HG02623 (cell line): ENCODE measurements around the gene CFAP65.

Experiments used
- ATAC-seq: cut with Tn5 transposase; IDR thresholded peaks from one replicate; pipeline ENCODE4 v1.9.1; 2021; ENCODE audit warnings: moderate library complexity; ENCODE audit not compliant: unreplicated experiment

The CFAP65 gene

DNA sequence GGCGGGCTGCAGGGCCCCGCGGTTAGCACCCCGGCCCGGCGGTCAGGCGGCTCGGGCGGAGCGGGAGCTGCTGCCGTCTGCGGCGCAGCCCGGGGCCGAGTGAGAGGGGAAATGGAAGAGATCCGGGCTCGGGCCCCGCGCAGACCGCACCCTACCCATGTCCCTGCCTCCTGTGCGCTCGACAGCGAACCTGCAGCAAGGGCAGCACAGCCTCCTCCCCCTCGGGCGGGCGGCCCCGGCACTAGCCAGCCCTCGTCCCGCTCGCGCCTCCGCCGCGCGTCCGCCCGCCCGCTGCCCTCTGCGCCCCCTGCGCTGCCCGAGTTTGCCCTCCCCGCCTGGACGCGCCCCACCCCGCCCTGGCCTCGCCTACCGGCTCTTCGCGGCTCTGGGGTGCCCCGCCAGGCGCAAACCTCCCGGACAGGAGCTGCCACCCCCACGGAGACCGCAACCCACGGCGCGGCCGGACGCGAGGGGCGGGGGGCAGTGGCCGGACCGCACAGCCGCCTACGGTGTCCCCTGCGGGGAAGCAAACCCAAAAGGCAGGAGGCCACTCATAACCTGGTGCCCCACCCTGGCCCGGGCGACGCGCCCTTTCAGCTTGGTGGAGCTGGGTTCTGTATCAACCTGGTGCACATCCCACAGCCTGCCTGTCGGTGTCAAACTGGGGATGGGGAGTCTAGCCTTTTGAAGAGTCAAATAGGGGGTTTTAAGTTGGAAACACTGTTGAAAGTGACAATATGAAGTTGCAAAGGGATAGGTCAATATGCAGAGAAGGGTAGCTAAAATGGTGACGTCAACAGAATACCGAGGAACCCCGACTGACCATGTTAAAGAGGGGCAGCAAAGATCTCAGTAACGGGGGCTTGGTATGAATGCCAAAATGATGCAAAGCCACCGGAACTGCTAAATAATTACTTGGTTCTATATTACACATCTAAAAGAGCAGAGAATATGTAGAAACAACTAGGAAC lies 19.8 kb upstream of the CFAP65 start, which contains the start of gene IHH:
Gene IHH, minus strand, starts transcription at position 101 of the 971 bp plus-strand sequence. CDS start 454 bp downstream, outside the sequence.
- no peak for ATAC-seq

DNA sequence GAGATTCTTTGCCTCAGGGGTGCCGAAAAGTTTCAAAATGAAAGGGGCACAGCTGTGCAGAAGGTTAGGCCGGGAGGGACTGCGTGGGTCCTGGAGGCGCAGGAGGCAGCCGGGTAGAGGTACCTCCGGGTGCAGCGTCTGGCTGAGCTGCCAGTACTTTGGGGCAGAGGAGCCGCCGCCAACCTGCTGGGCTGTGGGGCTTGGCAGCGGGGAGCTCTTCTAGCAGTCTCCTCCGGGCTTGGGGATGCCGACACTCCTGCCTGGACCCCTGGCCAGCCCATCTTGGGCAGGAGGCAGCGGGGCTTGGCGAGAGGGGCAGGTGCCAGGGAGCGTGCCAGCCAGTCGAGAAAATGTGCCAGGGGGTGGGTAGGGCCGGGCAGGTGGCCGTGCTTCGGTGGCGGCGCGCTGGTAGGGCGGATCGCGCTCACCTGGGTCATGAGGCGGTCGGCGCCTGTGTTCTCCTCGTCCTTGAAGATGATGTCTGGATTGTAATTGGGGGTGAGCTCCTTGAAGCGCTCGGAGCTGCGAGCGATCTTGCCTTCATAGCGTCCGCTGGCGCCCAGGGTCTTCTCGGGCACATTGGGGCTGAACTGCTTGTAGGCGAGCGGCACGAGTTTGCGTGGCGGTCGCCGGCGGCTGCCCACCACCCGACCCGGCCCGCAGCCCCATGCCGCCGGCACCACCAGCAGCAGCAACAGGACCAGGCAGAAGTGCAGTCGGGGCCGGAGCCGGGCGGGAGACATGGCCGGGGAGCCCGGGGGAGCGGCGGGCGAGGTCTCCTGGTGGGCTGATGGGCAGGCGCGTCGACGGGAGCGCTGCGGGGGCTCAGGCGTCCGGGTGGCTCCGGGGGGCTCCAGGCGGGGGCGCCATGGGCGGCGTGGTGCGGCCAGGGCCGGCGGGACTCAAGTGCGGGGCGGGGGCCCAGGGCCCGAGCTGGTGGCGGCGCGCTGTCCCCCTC lies 18.7 kb upstream of the CFAP65 start:
- ATAC-seq, result no peak

DNA sequence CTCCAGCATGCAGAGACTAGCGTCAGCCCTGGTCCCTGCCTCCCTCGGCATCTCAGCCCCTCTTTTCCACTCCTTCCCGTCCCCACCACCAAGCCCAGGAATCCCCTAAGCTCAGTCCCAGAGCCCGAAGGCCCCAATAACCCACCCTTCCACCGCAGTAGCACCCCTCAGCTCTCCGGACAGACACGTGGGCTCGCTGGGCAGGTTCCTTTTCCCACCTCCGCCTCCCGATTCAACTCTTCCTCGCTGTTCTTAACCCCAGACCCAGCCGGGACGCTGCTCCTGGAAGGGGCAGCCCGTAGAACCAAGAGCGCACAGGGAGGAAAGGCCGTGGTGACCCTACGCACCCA lies 18.0 kb upstream of the CFAP65 start:
- ATAC-seq, result no peak

DNA sequence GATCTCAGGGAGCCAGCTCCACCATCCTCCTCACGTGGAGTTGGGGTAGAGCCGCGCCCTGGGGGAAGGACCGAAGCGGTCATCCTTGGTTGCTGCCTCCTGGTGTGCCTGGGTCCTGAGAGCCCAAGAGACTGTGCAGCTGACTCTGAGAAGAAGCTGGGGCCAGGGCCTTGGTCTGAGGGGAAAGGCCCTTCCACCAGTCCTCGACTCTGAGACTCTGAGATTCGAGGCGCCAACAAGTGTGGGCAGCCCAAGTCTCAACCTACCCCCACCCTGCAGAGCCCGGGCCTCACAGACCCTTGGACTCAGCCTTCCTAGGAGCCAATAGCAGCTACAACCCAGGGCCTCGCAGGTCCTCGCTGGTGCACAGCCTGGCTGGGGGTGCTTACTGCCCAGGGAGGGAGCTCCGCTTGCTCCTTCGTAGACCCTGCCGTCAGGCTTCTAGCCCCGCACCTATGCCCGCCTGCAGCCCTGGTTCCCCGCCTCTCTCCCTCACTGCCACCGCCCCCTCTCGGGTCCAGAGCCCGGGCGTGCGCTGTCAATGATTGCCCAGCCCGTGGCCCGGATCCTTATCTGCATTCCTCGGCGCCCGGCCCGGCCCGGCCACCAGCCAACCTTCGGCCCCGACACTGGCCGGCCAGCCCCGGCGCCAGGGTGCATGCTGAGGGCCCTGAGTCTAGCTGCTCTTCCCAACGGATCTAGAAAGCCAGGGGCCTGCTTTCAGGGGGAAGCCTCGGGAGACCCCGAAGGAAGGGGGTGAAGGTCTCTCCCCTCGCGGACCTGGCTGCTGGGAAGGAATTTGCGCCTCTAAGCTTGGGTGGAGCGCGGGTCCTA lies 17.4 kb upstream of the CFAP65 start:
- ATAC-seq, result no peak

DNA sequence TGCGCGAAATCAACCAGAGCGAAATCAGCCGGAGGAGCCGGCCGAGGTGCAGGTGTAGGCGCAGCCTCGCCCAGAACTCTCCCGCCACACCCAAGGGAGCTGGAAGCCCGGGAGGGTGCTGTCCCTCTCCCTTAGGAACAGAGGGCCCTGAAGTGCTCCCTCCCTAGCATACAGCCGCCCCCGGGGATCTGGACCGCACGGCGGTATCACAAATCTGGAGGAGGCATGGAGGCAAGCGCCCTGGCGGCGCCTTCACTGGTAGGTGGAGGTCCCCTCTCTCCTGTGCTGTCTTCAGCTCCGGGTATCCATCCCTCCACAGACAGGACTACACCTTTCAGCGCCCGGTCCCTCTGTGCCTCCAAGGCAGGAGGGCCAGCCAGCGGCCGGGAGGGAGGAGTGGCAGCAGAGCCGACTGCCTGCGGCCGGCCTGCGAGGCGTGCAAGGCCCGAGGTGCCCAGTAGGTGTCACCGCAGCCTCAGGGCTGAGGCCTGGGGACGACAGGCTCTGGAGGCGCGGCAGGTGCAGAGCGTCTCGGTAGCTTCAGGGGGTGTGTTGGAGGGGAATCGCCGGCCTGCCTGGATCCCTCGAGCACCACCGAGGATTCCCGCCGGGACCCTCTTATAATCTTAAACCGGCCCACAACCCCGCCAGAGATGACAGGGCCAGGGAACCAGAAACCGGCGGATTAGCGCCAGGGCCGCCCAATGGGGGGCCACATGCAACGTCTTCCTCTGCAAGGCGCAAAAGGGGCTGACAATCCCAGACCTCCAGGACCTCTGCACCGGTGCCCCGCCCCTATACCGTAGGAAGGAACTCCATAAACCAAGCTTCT lies 16.6 kb upstream of the CFAP65 start:
- ATAC-seq, result no peak

DNA sequence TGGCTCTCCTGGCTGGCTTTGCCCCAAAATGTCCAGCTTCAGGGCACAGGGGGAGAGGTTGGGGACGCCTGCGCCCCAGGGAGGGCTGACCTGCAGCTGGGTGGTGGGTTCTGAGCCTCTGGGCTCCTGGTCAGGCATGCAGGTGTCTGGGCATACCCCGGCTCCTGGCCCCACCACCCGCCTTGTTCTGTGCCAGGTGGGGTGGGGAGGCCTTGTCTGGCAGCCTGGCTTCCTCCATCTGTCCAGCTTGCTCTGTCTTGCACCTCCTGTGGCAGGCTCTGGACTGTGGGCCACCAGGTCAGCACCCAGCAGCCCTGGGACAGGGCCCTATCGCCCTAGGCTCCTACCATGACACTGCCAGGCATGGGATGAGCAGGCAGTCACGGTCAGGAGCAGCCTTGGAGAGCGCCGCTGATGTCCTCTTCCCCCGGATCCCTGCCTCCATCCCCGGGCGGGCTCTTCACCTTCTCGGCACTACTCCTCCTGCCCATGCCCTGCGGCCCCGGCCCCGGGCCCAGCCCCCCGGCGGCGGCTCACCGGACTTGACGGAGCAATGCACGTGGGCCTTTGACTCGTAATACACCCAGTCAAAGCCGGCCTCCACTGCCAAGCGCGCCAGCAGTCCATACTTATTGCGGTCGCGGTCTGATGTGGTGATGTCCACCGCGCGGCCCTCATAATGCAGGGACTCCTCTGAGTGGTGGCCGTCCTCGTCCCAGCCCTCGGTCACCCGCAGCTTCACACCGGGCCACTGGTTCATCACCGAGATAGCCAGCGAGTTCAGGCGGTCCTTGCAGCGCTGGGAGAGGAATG lies 15.8 kb upstream of the CFAP65 start:
- ATAC-seq, result no peak

DNA sequence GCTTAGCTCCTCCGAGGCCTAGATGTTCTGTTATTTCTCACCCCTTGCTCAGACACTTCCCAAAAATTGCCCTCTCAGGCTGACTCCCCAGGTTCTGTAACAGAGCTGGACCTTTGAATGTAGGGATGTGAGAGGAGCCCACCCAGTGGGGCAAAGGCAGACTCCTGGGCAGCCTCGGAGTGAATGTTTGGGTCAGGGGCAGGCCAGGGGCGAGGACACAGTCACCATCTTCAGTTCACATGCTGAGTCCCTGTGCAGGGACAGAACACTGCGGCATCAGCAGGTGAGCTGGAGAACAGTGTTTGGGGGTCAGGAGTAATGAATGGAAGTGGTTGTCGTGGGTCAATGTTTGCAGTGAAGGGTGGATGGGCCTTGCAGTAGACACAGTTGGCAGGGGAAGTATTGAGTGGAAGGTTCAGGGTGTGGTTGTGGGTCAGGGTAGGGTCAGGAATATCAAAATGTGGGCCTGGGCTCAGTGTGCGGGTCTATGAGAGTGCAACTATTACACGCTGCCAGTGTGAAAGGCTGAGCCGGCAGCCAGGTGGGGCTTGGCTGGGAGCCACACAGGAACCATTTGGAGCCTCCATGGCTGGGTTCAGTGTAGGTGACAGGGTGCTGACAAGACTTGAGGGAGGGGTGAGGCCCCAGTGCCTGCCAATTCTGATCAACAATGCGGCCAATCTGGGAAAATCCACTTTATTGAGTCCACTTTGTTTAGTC lies 15.0 kb upstream of the CFAP65 start:
- no peak for ATAC-seq

DNA sequence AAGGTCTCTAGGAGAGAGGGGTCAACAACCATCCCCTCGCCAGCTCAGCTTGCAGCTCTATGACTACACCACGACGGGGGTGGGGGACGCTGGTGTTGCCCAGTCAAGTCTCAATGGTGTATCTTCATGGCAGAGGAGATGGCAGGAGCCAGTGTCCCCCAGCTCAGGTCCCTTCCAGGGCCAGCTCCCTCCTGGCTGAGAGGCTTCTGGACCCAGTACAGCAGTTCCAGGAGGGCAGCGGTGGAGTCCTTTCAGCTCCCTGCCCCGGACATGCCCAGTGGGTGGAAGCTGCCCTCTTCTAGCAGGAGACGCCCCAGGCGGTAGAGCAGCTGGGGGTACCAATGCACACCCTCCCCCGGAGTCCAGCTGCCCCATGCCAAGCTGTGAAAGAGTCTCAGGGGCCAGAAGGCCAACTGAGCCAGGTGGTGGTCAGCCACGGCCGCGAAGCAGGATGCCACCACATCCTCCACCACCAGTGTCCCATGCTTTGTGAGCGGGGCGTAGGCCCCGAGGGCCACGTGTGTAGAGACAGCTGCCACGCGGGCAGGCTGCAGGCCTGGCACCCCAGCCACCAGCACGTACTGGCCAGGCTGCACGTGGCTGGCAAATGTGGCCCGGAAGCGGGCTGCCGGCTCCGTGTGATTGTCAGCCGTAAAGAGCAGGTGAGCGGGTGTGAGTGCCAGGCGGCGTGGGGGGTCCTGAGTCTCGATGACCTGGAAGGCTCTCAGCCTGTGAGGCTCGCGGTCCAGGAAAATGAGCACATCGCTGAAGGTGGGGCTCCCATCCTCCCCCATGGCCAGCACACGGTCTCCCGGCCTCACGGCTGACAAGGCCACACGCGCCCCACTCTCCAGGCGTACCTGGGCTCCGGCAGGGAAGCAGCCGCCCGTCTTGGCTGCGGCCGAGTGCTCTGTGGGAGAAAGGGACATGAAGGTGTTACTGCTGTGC lies 13.9 kb upstream of the CFAP65 start:
- no peak for ATAC-seq

DNA sequence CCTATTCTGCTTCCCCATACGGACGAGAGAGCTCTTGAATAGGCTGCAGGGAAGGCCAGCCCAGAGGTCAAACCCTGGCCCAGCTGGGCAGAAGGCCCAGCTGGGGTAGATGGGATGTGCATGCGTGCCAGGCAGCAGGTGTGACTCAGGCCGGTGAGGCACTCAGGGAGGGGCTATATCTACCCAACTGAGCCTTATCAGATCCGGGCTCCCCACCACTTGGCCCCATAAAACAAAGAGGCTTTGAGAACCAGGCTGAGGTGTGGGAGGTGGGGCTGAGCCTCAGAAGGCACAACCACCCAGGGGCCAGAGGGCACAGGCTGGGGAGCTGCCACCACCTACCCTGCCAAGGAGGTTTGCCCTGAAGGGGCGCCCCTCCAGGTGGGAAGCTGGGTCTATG lies 8.0 kb upstream of the CFAP65 start:
- ATAC-seq, result no peak

DNA sequence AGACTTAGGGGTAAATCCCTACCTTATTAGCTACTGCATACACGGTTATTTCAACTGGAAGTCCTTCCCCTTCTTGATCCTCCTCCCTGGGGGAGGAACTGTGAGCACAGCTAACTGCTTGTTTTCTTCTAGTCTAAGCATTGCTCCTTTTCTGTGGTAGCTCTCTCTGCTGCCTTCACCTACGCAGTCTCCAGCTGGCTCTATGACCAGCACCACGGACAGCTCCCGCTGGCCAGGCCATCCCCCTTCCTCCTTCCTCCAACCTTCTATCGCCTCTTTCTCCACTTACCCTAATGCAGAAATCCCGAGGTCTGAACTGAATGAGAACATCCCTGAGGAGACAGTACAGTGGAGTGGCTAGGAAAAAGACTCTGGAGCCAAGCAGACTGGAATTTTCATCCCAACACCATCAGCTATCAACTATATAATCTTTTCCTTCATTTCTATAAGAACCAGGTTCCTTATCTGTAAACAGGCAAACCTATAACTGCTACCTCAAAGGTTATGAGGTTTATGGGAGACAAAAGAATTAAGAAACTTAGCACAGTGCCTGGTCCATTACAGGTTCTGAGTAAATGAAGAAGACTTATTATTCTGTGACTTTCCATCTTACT lies 4.7 kb upstream of the CFAP65 start:
- ATAC-seq, result no peak

DNA sequence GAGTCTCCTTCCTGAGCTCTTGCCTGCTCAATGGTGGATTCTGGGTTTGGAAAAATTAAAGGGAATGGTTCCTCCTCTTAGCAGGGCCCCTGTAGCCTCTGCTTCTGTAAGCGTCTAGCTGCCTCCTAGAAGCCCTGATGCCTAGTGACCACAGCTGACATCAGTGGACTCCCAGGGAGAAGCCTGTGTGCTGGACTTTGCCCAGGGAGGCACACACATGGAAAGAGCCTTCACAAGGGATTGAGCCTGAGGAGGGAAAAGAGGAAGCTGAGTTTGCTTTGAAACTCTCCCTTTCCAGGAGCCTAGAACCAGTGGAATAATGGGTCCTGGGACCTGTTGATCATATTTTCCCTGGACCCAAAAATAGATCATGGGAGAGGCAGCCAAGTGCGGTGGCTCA lies 1.4 kb upstream of the CFAP65 start:
- ATAC-seq, result no peak

DNA sequence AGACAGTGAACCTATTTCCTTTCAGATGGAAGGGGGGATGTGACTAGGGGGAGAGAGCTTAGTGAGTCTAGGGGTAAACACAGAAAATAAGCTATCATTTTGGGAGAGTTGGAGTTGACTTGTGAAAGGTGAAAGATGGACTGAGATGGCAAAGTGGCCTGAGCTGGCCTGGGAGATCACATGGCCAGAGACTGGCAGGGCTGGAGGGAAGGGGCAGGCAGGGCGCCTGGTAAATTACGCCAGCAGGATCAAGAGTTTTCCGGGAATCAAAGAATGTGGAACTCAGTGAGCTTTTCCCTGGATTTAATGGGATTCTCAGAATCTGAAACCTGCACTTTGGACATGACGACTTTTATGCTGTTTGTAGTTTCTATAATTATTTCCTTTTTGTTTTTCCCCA lies 841 bp upstream of the CFAP65 start:
- ATAC-seq, result no peak

DNA sequence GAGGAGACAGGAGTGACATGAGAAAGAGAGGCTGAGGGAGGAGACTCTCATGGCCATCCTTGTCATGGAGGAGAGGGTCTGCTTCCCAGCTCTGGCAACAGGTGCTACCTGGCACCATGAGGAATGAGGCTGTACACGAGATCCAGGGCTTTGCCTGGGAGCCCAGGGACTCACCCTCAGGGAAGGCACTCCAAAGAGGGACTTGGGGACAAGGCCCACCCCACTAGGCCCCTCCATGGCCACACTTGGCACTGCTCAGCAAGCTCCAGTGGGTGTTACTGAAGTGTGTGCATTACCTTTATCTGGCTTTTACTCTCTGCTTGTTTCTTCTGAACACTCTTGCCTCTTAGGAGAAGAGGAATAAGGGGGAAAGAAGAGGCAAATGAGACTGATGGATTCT lies 2.7 kb downstream of the CFAP65 start:
- no peak for ATAC-seq

DNA sequence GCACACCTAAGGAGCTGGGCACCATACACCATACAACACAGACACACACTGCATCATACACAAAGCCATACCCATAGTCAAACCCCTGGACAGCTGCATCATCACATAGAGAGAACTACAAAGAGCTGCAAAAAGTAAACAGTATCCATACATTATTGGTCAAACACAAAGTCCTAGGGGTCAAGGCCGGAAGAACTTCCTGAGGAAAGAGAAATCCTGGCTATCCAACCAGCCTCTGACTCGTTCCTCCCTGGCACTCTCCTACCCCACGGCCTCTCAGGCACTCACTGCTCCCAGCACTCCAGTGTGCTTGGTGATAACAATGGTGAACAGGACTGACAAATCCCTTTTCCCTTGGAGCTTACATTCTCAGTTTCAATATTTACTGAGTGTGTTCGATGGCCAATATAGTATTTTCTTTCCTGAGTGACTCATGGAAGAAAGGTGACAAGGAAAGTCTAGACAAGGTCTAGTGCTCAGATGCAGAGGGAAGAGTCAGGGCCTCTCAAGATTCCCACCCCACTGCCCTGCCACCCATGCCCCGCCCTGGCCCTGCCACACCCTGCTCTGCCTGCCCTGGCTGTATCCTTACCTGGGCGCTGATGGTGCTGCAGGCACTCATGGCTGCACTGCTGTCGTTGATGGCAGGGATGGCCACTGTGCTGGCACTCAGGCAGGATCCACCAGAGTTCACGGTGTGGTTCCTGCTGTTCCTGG lies 3.4 kb downstream of the CFAP65 start:
- no peak for ATAC-seq

DNA sequence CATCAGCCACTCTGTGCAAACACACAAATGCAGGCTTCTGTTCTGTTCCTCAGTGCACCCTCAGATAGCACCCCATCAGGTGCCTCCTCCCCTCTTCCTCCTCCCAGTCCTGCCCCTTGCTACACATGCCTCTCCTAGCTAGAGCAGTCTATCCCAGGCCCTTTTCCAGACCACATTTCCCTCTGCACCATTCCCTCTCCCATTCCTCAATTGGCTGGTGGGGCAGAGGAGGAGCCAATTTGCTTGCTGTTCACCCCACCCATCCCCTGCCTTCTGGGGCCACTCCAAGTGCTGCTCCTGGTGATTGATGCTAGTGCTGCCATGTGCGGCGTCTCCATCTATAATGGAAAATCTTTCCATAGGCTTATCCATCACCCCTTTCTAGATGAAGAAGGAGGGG lies 5.4 kb downstream of the CFAP65 start:
- no peak for ATAC-seq

DNA sequence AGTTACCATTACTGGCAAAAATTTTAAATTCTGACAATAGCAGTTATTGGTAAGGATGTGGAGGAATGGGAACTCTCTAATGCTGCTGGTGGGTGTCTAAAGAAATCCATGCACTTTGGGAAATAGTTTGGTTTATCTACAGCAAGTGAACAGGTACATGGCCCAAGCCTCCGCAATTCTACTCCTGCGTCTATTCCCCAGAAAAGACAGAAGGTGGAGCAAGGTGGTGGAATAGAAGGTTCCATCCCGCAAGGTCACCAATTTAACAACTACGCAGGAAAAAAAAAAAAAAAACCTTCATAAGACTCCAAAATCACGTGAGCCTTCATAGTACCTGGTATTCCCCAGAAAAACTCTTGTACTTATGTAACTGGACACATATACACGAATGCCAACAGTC lies 6.5 kb downstream of the CFAP65 start:
- ATAC-seq, result no peak
